SK-N-SH treated with all-trans-retinoic acid at 6 μM for 48 hours (cell line): ENCODE results near the gene SERPINE2.

Source experiments
- ATAC-seq: fragments of 200-7000 bp; cut with Tn5 transposase; 3 replicates; pipeline ENCODE4 v1.9.1; 2020; ENCODE audit warnings: mild to moderate bottlenecking, moderate library complexity
- ARNTL ChIP-seq: fragments of 450-650 bp; formaldehyde crosslinking; IDR thresholded peaks from 2 replicates; pipeline ENCODE4 v1.5.0; 2020; ENCODE audit warnings: low read depth, mild to moderate bottlenecking, moderate library complexity, borderline replicate concordance
- BACH2 ChIP-seq: fragments of 250-450 bp; sonication (Bioruptor Pico); IDR thresholded peaks from 2 replicates; pipeline ENCODE4 v1.9.0; 2021; ENCODE audit warnings: mild to moderate bottlenecking, borderline replicate concordance
- CREB5 ChIP-seq: fragments of 250-450 bp; sonication (Bioruptor Pico); IDR thresholded peaks from 2 replicates; pipeline ENCODE4 v1.5.1; 2020; ENCODE audit warnings: low read depth, mild to moderate bottlenecking, moderate library complexity
- CSDC2 ChIP-seq: fragments of 250-450 bp; sonication (Bioruptor Pico); IDR thresholded peaks from 2 replicates; pipeline ENCODE4 v1.5.0; 2020; ENCODE audit warnings: mild to moderate bottlenecking, moderate library complexity
- ESRRG ChIP-seq: fragments of 250-450 bp; sonication (Bioruptor Pico); IDR thresholded peaks from 2 replicates; pipeline ENCODE4 v1.6.1; 2021; ENCODE audit warnings: mild to moderate bottlenecking
- GLIS3 ChIP-seq: fragments of 250-450 bp; sonication (Bioruptor Pico); IDR thresholded peaks from 2 replicates; pipeline ENCODE4 v1.5.0; 2020; ENCODE audit warnings: mild to moderate bottlenecking, moderate library complexity
- ISL1 ChIP-seq: fragments of 250-450 bp; sonication (Bioruptor Pico); IDR thresholded peaks from 2 replicates; pipeline ENCODE4 v2.1.2; 2022; ENCODE audit warnings: mild to moderate bottlenecking, moderate library complexity
- OSR1 ChIP-seq: fragments of 250-450 bp; sonication (Bioruptor Pico); IDR thresholded peaks from 2 replicates; pipeline ENCODE4 v1.8.0; 2022; ENCODE audit warnings: moderate library complexity, mild to moderate bottlenecking, inconsistent platforms
- POU6F1 ChIP-seq: fragments of 250-450 bp; sonication (Bioruptor Pico); IDR thresholded peaks from 2 replicates; pipeline ENCODE4 v1.8.0; 2021; ENCODE audit warnings: low read depth, mild to moderate bottlenecking, moderate library complexity, borderline replicate concordance
- PPARA ChIP-seq: fragments of 250-450 bp; sonication (Bioruptor Pico); IDR thresholded peaks from 2 replicates; pipeline ENCODE4 v1.5.0; 2020; ENCODE audit warnings: mild to moderate bottlenecking, borderline replicate concordance
- RARB ChIP-seq: fragments of 250-450 bp; sonication (Bioruptor Pico); IDR thresholded peaks from 2 replicates; pipeline ENCODE4 v1.8.0; 2021; ENCODE audit warnings: mild to moderate bottlenecking, moderate library complexity
- SNAI2 ChIP-seq: fragments of 250-450 bp; sonication (Bioruptor Pico); IDR thresholded peaks from 2 replicates; pipeline ENCODE4 v1.5.0; 2020; ENCODE audit warnings: mild to moderate bottlenecking, moderate library complexity
- TCF4 ChIP-seq: fragments of 250-450 bp; sonication (Bioruptor Pico); IDR thresholded peaks from 2 replicates; pipeline ENCODE4 v1.8.0; 2021; ENCODE audit warnings: mild to moderate bottlenecking, moderate library complexity, borderline replicate concordance
- TOX ChIP-seq: fragments of 250-450 bp; sonication (Bioruptor Pico); IDR thresholded peaks from 2 replicates; pipeline ENCODE4 v1.8.0; 2021; ENCODE audit warnings: mild to moderate bottlenecking, moderate library complexity, borderline replicate concordance
- TSHZ2 ChIP-seq: fragments of 250-450 bp; sonication (Bioruptor Pico); IDR thresholded peaks from 2 replicates; pipeline ENCODE4 v1.5.0; 2020; ENCODE audit warnings: mild to moderate bottlenecking, moderate library complexity
- ZC3H10 ChIP-seq: fragments of 250-450 bp; sonication (Bioruptor Pico); IDR thresholded peaks from 2 replicates; pipeline ENCODE4 v1.5.1; 2021; ENCODE audit warnings: mild to moderate bottlenecking, moderate library complexity
- ZFP3 ChIP-seq: fragments of 250-450 bp; sonication (Bioruptor Pico); IDR thresholded peaks from 2 replicates; pipeline ENCODE4 v1.5.0; 2020; ENCODE audit warnings: mild to moderate bottlenecking, moderate library complexity
- ZFP30 ChIP-seq: fragments of 450-650 bp; formaldehyde crosslinking; IDR thresholded peaks from 2 replicates; pipeline ENCODE4 v1.5.0; 2022; ENCODE audit warnings: mild to moderate bottlenecking, moderate library complexity
- ZNF565 ChIP-seq: fragments of 450-650 bp; formaldehyde crosslinking; conservative IDR thresholded peaks from 2 replicates; pipeline ENCODE4 v1.5.0; 2020; ENCODE audit warnings: low read depth, mild to moderate bottlenecking, moderate library complexity
- ZNF70 ChIP-seq: fragments of 450-650 bp; formaldehyde crosslinking; IDR thresholded peaks from 2 replicates; pipeline ENCODE4 v1.5.0; 2020; ENCODE audit warnings: mild to moderate bottlenecking, moderate library complexity
- ZNF8 ChIP-seq: fragments of 450-650 bp; formaldehyde crosslinking; IDR thresholded peaks from 2 replicates; pipeline ENCODE4 v1.5.0; 2020; ENCODE audit warnings: mild to moderate bottlenecking, moderate library complexity

SERPINE2 gene

GRCh38 chr2:223998948-223999347 lies 40.1 kb downstream of the SERPINE2 start (continued):
- no peak for TF ChIP-seq POU6F1 (CRISPR knock-in tag)
- TF ChIP-seq PPARA, result no peak
- no peak for TF ChIP-seq ZNF8 (CRISPR knock-in tag)
- no peak for TF ChIP-seq ZFP3
- no peak for TF ChIP-seq ZC3H10
- no peak for TF ChIP-seq SNAI2
- no peak for TF ChIP-seq BACH2
- TF ChIP-seq ZFP30 (CRISPR knock-in tag), result no peak
- no peak for TF ChIP-seq ZNF565 (CRISPR knock-in tag)
- TF ChIP-seq GLIS3 (CRISPR knock-in tag), result no peak
- TF ChIP-seq, all 23 proteins: peak for 0

DNA sequence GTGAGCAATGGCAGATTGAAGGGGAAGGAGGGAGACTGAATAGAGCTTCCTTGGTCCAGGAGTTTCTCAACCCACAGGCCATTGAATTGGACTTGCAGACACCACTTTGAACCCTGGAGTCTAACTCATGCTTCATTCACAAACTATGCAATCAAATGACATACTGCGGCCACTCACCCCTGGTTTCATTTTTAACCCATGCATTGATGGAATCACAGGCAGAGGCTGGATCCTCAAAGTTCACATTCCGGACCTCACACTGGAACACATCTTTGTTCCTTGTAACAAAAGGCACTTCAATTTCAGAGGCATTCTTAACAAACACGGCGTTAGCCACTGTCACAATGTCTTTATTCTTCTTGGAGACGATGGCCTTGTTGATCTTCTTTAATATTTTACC lies 41.1 kb downstream of the SERPINE2 start:
- TF ChIP-seq SNAI2 (no peak), ISL1 (no peak), ZC3H10 (no peak), POU6F1 (CRISPR knock-in tag) (no peak), PPARA (no peak), ZNF565 (CRISPR knock-in tag) (no peak)
- ATAC-seq, result no peak

- TF ChIP-seq BACH2, result no peak
- no peak for TF ChIP-seq ZFP30 (CRISPR knock-in tag)
- TF ChIP-seq ZC3H10, result no peak
- TF ChIP-seq RARB (CRISPR knock-in tag), result no peak
- TF ChIP-seq ISL1, result no peak
- TF ChIP-seq ZNF8 (CRISPR knock-in tag), result no peak
- no peak for TF ChIP-seq TCF4
- TF ChIP-seq OSR1 (CRISPR knock-in tag), result no peak
- TF ChIP-seq POU6F1 (CRISPR knock-in tag), result no peak
- TF ChIP-seq ZNF565 (CRISPR knock-in tag), result no peak
- no peak for TF ChIP-seq CREB5 (CRISPR knock-in tag)
- no peak for TF ChIP-seq ZFP3
- TF ChIP-seq ARNTL (CRISPR knock-in tag), result no peak
- TF ChIP-seq CSDC2, result no peak
- TF ChIP-seq GLIS3 (CRISPR knock-in tag), result no peak
- TF ChIP-seq ESRRG (CRISPR knock-in tag), result no peak
- TF ChIP-seq ZNF70, result no peak
- no peak for TF ChIP-seq TSHZ2 (CRISPR knock-in tag)
- TF ChIP-seq TOX (CRISPR knock-in tag), result no peak
- ATAC-seq, result no peak
Measured at GRCh38 chr2:223996391-223996790, 42.7 kb downstream of the SERPINE2 start.

DNA sequence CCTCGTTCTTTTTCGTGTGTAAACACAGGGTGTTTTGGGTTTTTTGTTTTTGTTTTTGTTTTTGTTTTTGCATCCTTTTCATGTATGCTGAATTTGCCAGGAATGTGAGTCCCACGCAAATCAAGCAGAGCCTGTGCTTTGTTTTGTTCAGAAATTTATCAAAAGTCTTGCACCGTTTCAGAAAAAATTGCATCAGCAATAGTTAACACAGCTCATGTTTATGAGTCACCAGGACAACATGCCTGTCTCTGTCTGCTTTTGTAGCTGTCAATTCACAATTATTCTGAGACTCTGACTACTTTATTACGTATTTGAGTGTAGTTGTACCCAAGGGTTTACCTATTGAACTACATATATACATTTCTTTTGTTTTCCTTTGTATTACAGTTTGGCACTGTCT lies 43.5 kb downstream of the SERPINE2 start:
- ATAC-seq, result no peak
- no peak for TF ChIP-seq CREB5 (CRISPR knock-in tag)
- no peak for TF ChIP-seq PPARA
- TF ChIP-seq ARNTL (CRISPR knock-in tag), result no peak
- TF ChIP-seq ZNF70, result no peak
- TF ChIP-seq TSHZ2 (CRISPR knock-in tag), result no peak
- no peak for TF ChIP-seq POU6F1 (CRISPR knock-in tag)
